SK-N-SH (cell line): ENCODE data around the gene SYNE1. TPM values are rescaled to one million over a fixed set of nuclear protein-coding genes. Genes with fewer than 3 reads are reported as not detected.

Experiments used
- CTCF ChIA-PET: fragments of 300-600, 350-600 bp; formaldehyde crosslinking; extraction: SDS; loops from one replicate; lab custom pipeline; 2021; lab: Yijun Ruan, JAX
- POLR2A ChIA-PET: fragments of 350-600 bp; sonication (Branson Sonifier 250); formaldehyde crosslinking; extraction: SDS; loops from one replicate; lab custom pipeline; 2020; ENCODE audit warnings: antibody characterized with exemption, inconsistent platforms; lab: Yijun Ruan, JAX
- DNase-seq: peaks from one replicate; pipeline ENCODE4 v3.0.0; 2012
- H2AFZ ChIP-seq: fragments of 200-600 bp; sonication (generic); 2 replicates; pipeline ENCODE4 v1.8.1; 2016; ENCODE audit warnings: antibody characterized with exemption, mild to moderate bottlenecking, low read depth
- H3F3A ChIP-seq: fragments of 200-600 bp; sonication (generic); replicated peaks from 2 replicates; pipeline ENCODE3; 2016; ENCODE audit warnings: antibody characterized with exemption, mild to moderate bottlenecking; ENCODE audit not compliant: insufficient read depth
- H3K27ac ChIP-seq, 2 experiments: fragments of 200-500 bp in 1 of 2; fragments of 200-600 bp in 1 of 2; sonication (Bioruptor generic) in 1 of 2; sonication (generic), shearing (Covaris generic) in 1 of 2; 2 replicates each; pipeline versions ENCODE4 v1.5.1 to v1.6.1; 2014 to 2016; ENCODE audit warnings: low read depth in 2 of 2, inconsistent platforms in 1 of 2, low read length in 1 of 2, mild to moderate bottlenecking in 1 of 2, mixed read lengths in 1 of 2
- H3K27me3 ChIP-seq: fragments of 200-600 bp; sonication (generic), shearing (Covaris generic); 2 replicates; pipeline ENCODE4 v1.6.1; 2016; ENCODE audit warnings: mixed run types; ENCODE audit not compliant: insufficient read depth
- H3K36me3 ChIP-seq, 2 experiments: fragments of 200-500 bp in 1 of 2; fragments of 200-600 bp in 1 of 2; sonication (Bioruptor generic) in 1 of 2; sonication (generic) in 1 of 2; replicated peaks in 1 of 2; 2 replicates each; pipeline versions ENCODE3 to v1.5.1; 2014 to 2016; ENCODE audit warnings: low read length in 1 of 2, mild to moderate bottlenecking in 1 of 2; ENCODE audit not compliant: insufficient read depth in 2 of 2, control insufficient read depth in 1 of 2
- H3K4me1 ChIP-seq, 2 experiments: fragments of 200-500 bp in 1 of 2; fragments of 200-600 bp in 1 of 2; sonication (Bioruptor generic) in 1 of 2; sonication (generic), shearing (Covaris generic) in 1 of 2; 2 replicates each; pipeline versions ENCODE4 v1.5.1 to v1.6.1; 2014 to 2016; ENCODE audit warnings: low read depth in 1 of 2, low read length in 1 of 2, mixed run types in 1 of 2; ENCODE audit not compliant: insufficient read depth in 2 of 2, control insufficient read depth in 1 of 2
- H3K4me2 ChIP-seq: fragments of 200-600 bp; sonication (generic), shearing (Covaris generic); 2 replicates; pipeline ENCODE4 v1.6.1; 2017; ENCODE audit warnings: mixed run types
- H3K4me3 ChIP-seq, 2 experiments: fragments of 200-500 bp in 1 of 2; fragments of 200-600 bp in 1 of 2; sonication (Bioruptor generic) in 1 of 2; sonication (generic), shearing (Covaris generic) in 1 of 2; 2 replicates each; pipeline versions ENCODE4 v1.5.1 to v1.8.1; 2014 to 2016; ENCODE audit warnings: low read depth in 2 of 2, inconsistent platforms in 1 of 2, low read length in 1 of 2, mild to moderate bottlenecking in 1 of 2, mixed read lengths in 1 of 2, moderate library complexity in 1 of 2
- H3K79me2 ChIP-seq: fragments of 200-600 bp; sonication (generic); 2 replicates; pipeline ENCODE4 v1.8.1; 2017; ENCODE audit warnings: mild to moderate bottlenecking; ENCODE audit not compliant: insufficient read depth
- H3K9ac ChIP-seq: fragments of 200-600 bp; sonication (generic); 2 replicates; pipeline ENCODE4 v1.6.1; 2017; ENCODE audit warnings: mixed run types
- H3K9me2 ChIP-seq: fragments of 200-600 bp; sonication (generic); 2 replicates; pipeline ENCODE4 v1.6.1; 2017; ENCODE audit warnings: mixed run types
- H3K9me3 ChIP-seq: fragments of 200-600 bp; sonication (generic); 2 replicates; pipeline ENCODE4 v1.6.1; 2017; ENCODE audit warnings: mixed run types, mild to moderate bottlenecking, moderate library complexity
- H4K20me1 ChIP-seq: fragments of 200-600 bp; sonication (generic); 2 replicates; pipeline ENCODE4 v1.6.1; 2017; ENCODE audit warnings: mild to moderate bottlenecking, mixed run types; ENCODE audit not compliant: insufficient read depth
- EP300 ChIP-seq, 2 experiments: IDR thresholded peaks; 2 replicates each; pipeline versions ENCODE4 v1.4.0 to v1.6.1; 2012; ENCODE audit warnings: borderline replicate concordance in 1 of 2, low read depth in 1 of 2, low read length in 1 of 2
- EZH2phosphoT487 ChIP-seq: fragments of 200-600 bp; sonication (generic); IDR thresholded peaks from 2 replicates; pipeline ENCODE4 v1.6.1; 2017; ENCODE audit warnings: low read depth, mixed run types, mild to moderate bottlenecking, antibody characterized with exemption, moderate library complexity, borderline replicate concordance
- FOSL2 ChIP-seq: IDR thresholded peaks from 2 replicates; pipeline ENCODE4 v1.4.0; 2012; ENCODE audit warnings: low read depth, mild to moderate bottlenecking, moderate library complexity, borderline replicate concordance
- FOXJ3 ChIP-seq: sonication (generic); formaldehyde crosslinking; IDR thresholded peaks from 2 replicates; pipeline ENCODE4 v1.5.1; 2020; ENCODE audit warnings: mild to moderate bottlenecking, missing genetic modification reagents
- FOXM1 ChIP-seq: IDR thresholded peaks from 2 replicates; pipeline ENCODE4 v1.4.0; 2012; ENCODE audit warnings: low read depth, mild to moderate bottlenecking
- GABPA ChIP-seq: IDR thresholded peaks from 2 replicates; pipeline ENCODE4 v1.4.0; 2012; ENCODE audit warnings: low read depth, mild to moderate bottlenecking
- NFIC ChIP-seq: IDR thresholded peaks from 2 replicates; pipeline ENCODE4 v1.4.0; 2012; ENCODE audit warnings: borderline replicate concordance
- RAD21 ChIP-seq: IDR thresholded peaks from 2 replicates; pipeline ENCODE4 v1.6.1; 2012; ENCODE audit warnings: mild to moderate bottlenecking, low read length
- RCOR1 ChIP-seq: fragments of 150-350 bp; IDR thresholded peaks from 2 replicates; pipeline ENCODE4 v1.6.1; 2017; ENCODE audit warnings: antibody characterized with exemption, low read length
- RXRA ChIP-seq: IDR thresholded peaks from 2 replicates; pipeline ENCODE4 v1.4.0; 2012; ENCODE audit warnings: low read depth, mild to moderate bottlenecking, borderline replicate concordance
- SMC3 ChIP-seq: IDR thresholded peaks from 2 replicates; pipeline ENCODE4 v1.6.1; 2012; ENCODE audit warnings: low read depth, low read length, improper control_type of control experiment
- TAF1 ChIP-seq: IDR thresholded peaks from 2 replicates; pipeline ENCODE4 v1.6.1; 2012; ENCODE audit warnings: low read depth, mild to moderate bottlenecking, low read length, moderate library complexity, borderline replicate concordance
- TCF12 ChIP-seq: IDR thresholded peaks from 2 replicates; pipeline ENCODE4 v1.4.0; 2012
- TEAD4 ChIP-seq: IDR thresholded peaks from 2 replicates; pipeline ENCODE4 v1.4.0; 2012; ENCODE audit warnings: mild to moderate bottlenecking, borderline replicate concordance; ENCODE audit not compliant: insufficient read depth
- WGBS: methylation state at CpG from one replicate; pipeline ENCODE4 v1.1.6; 2017; ENCODE audit warnings: low lambda C conversion rate; 5-methylcytosine and 5-hydroxymethylcytosine counted together
- polyA plus RNA-seq, 3 experiments: library from polyadenylated mRNA; depleted of rRNA; stranded (reverse); fragments of >200 nt; gene quantifications; 2 replicates each; pipeline ENCODE4 v1.2.3, GENCODE V29; 2012
- TF ChIP-seq, protein P1 (sequence below): fragments of 200-600 bp; sonication (generic); IDR thresholded peaks from 2 replicates; pipeline ENCODE4 v1.6.1; 2017; ENCODE audit warnings: antibody characterized with exemption, mild to moderate bottlenecking, moderate library complexity
- TF ChIP-seq, protein P2 (sequence below): IDR thresholded peaks from 2 replicates; pipeline ENCODE4; 2012
- TF ChIP-seq, protein P3 (sequence below): fragments of 150-350 bp; IDR thresholded peaks from 2 replicates; pipeline ENCODE4 v1.6.1; 2017; ENCODE audit warnings: antibody characterized with exemption, low read length, low read depth, borderline replicate concordance
- TF ChIP-seq, protein P4 (sequence below): IDR thresholded peaks from 2 replicates; pipeline ENCODE4 v1.4.0; 2012; ENCODE audit warnings: low read depth
- TF ChIP-seq, protein P5 (sequence below): IDR thresholded peaks from 2 replicates; pipeline ENCODE4 v1.6.1; 2012; ENCODE audit warnings: mild to moderate bottlenecking, low read depth, low read length, moderate library complexity

Gene SYNE1
- polyA plus RNA-seq, 1 of the 3 experiments (the other 2 are of a cell fraction): 31.1 TPM

DNA sequence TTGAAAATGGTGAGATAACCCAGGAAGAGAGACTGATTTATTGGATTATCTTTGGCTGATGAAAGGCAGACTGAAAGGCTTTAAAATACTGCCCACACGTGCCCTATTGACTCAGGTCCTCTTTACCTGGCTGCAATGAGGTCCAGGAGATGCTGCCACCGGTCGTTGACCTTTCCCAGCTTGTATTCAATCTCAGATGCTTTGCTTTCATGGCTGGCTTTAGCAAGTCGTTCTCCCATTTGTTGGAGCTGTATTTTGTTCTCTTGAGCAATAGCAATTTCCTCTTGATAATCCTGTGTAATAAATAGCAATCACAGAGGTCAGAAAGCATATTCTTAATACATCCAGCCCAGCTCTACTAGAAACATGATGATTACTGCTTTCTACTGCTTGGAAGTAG lies 460.9 kb downstream of the SYNE1 start:
- no peaks in the 10 kb centered on the region for H3K9me2 ChIP-seq
- H2AFZ ChIP-seq: no peak overlapping the region
- 89% methylated on average over 4 of the region's 4 CpGs for WGBS
- no peaks in the 10 kb centered on the region for H3K9me3 ChIP-seq
- no peaks in the 10 kb centered on the region; a peak in 2 of 4 replicates for H3K4me1 ChIP-seq
- H3K4me2 ChIP-seq: no peak overlapping the region
- H3K9ac ChIP-seq: no peak overlapping the region
- TF ChIP-seq GABPA (no peak), RAD21 (no peak), FOXJ3 (CRISPR knock-in tag) (no peak), SMC3 (no peak), TEAD4 (no peak), TAF1 (no peak), RCOR1 (no peak), NFIC (no peak), FOSL2 (no peak), FOXM1 (no peak), TCF12 (no peak), EP300 (IDR thresholded peaks at IDR 0.05; ENCODE audit: borderline replicate concordance in 1 of 2, low read depth in 1 of 2, low read length in 1 of 2) (no peak), RXRA (no peak), EZH2phosphoT487 (no peak)
- TF ChIP-seq, protein P1, sequence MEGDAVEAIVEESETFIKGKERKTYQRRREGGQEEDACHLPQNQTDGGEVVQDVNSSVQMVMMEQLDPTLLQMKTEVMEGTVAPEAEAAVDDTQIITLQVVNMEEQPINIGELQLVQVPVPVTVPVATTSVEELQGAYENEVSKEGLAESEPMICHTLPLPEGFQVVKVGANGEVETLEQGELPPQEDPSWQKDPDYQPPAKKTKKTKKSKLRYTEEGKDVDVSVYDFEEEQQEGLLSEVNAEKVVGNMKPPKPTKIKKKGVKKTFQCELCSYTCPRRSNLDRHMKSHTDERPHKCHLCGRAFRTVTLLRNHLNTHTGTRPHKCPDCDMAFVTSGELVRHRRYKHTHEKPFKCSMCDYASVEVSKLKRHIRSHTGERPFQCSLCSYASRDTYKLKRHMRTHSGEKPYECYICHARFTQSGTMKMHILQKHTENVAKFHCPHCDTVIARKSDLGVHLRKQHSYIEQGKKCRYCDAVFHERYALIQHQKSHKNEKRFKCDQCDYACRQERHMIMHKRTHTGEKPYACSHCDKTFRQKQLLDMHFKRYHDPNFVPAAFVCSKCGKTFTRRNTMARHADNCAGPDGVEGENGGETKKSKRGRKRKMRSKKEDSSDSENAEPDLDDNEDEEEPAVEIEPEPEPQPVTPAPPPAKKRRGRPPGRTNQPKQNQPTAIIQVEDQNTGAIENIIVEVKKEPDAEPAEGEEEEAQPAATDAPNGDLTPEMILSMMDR: no peak
- TF ChIP-seq, protein P2, sequence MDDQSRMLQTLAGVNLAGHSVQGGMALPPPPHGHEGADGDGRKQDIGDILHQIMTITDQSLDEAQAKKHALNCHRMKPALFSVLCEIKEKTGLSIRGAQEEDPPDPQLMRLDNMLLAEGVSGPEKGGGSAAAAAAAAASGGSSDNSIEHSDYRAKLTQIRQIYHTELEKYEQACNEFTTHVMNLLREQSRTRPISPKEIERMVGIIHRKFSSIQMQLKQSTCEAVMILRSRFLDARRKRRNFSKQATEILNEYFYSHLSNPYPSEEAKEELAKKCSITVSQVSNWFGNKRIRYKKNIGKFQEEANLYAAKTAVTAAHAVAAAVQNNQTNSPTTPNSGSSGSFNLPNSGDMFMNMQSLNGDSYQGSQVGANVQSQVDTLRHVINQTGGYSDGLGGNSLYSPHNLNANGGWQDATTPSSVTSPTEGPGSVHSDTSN: no peak
- TF ChIP-seq, protein P3, sequence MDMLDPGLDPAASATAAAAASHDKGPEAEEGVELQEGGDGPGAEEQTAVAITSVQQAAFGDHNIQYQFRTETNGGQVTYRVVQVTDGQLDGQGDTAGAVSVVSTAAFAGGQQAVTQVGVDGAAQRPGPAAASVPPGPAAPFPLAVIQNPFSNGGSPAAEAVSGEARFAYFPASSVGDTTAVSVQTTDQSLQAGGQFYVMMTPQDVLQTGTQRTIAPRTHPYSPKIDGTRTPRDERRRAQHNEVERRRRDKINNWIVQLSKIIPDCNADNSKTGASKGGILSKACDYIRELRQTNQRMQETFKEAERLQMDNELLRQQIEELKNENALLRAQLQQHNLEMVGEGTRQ: no peak
- TF ChIP-seq, protein P4, sequence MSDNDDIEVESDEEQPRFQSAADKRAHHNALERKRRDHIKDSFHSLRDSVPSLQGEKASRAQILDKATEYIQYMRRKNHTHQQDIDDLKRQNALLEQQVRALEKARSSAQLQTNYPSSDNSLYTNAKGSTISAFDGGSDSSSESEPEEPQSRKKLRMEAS: no peak
- TF ChIP-seq, protein P5, sequence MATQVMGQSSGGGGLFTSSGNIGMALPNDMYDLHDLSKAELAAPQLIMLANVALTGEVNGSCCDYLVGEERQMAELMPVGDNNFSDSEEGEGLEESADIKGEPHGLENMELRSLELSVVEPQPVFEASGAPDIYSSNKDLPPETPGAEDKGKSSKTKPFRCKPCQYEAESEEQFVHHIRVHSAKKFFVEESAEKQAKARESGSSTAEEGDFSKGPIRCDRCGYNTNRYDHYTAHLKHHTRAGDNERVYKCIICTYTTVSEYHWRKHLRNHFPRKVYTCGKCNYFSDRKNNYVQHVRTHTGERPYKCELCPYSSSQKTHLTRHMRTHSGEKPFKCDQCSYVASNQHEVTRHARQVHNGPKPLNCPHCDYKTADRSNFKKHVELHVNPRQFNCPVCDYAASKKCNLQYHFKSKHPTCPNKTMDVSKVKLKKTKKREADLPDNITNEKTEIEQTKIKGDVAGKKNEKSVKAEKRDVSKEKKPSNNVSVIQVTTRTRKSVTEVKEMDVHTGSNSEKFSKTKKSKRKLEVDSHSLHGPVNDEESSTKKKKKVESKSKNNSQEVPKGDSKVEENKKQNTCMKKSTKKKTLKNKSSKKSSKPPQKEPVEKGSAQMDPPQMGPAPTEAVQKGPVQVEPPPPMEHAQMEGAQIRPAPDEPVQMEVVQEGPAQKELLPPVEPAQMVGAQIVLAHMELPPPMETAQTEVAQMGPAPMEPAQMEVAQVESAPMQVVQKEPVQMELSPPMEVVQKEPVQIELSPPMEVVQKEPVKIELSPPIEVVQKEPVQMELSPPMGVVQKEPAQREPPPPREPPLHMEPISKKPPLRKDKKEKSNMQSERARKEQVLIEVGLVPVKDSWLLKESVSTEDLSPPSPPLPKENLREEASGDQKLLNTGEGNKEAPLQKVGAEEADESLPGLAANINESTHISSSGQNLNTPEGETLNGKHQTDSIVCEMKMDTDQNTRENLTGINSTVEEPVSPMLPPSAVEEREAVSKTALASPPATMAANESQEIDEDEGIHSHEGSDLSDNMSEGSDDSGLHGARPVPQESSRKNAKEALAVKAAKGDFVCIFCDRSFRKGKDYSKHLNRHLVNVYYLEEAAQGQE: no peak
- peaks cover 38 to 63% of the 10 kb centered on the region in 2 experiments for H3K36me3 ChIP-seq
- no peak for DNase-seq
- H3K4me3 ChIP-seq: no peak overlapping the region
- ChIA-PET POLR2A (no interaction called here), CTCF (no interaction called here)
- H3F3A ChIP-seq: peaks cover 7% of the 10 kb centered on the region
- no peaks in the 10 kb centered on the region for H3K27me3 ChIP-seq
- H4K20me1 ChIP-seq: no peaks in the 10 kb centered on the region
- H3K27ac ChIP-seq: no peak overlapping the region
- no peaks in the 10 kb centered on the region for H3K79me2 ChIP-seq
